Sigmoid colon (tissue), 3 donors: Measurements from ENCODE around the gene FAM118A.

ENCODE experiments used
- CTCF ChIP-seq, 4 experiments: fragments of 450-650 bp in 3 of 4; fragments of 200-600 bp in 1 of 4; IDR thresholded peaks; one replicate each; pipeline ENCODE4 v1.5.1; 2016 to 2019; ENCODE audit warnings: antibody characterized with exemption in 4 of 4, mild to moderate bottlenecking in 3 of 4, moderate library complexity in 2 of 4
- POLR2A ChIP-seq, 2 donors: fragments of 450-650 bp; IDR thresholded peaks; one replicate each; pipeline ENCODE4 v1.6.1; 2016; ENCODE audit warnings: antibody characterized with exemption in 2 of 2, mild to moderate bottlenecking in 2 of 2, moderate library complexity in 2 of 2

DNA sequence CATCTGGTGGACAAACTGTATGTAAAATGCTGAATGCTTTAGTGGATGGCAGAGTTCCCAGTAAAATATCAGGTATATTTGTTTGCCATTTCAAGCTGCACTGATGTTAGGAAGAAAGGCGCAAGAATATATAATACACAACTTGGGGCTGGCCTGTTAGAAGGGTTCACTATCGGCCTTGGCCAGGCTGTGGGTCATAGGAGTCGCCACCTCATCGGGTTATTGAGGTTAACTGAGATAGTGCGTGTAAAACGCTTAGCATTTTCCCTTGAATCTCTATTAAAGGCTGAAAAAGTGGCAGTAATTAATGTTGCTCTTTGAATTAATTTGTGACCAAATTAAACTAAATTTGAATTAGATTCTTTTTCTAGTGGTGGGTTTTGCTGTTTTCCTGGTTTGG lies 5.1 kb downstream of the FAM118A start:
- TF ChIP-seq CTCF (IDR thresholded peaks at IDR 0.05): no peak
- TF ChIP-seq POLR2A (IDR thresholded peaks at IDR 0.05): no peak
